ENCODE measurements around the gene PIEZO1.

DNA sequence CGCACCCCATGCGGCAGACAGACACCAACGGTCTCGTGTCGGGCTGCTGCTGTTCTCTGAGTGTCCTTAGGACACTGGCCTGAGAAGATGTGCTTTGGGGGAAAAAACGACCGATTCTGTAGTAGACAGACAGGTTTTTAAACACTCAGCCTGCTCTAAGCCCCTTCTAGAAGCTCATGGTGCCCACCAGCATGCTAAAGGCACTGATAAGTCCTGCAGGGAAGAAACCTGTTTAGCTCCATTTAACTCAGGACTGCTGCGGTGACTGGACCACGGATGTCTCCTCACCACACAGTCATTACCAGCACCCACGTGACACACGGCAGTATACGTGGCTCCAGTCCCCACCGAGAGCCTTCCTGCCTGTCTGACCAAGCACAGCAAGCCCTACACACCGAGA is 45.8 kb upstream of the PIEZO1 start:
- no peak for TF ChIP-seq GATA3 (IDR thresholded peaks at IDR 0.05; ENCODE audit: low read depth, low read length)
- TF ChIP-seq GATA2 (IDR thresholded peaks at IDR 0.05; ENCODE audit: low read depth, low read length), result no peak
